ENCODE measurements around the gene S100A11. TPM values are rescaled to one million over a fixed set of nuclear protein-coding genes. Genes with fewer than 3 reads are reported as not detected.

The S100A11 gene
- total and polyA plus RNA-seq, 9 donors: 60.2 to 449 (median 154) TPM

DNA sequence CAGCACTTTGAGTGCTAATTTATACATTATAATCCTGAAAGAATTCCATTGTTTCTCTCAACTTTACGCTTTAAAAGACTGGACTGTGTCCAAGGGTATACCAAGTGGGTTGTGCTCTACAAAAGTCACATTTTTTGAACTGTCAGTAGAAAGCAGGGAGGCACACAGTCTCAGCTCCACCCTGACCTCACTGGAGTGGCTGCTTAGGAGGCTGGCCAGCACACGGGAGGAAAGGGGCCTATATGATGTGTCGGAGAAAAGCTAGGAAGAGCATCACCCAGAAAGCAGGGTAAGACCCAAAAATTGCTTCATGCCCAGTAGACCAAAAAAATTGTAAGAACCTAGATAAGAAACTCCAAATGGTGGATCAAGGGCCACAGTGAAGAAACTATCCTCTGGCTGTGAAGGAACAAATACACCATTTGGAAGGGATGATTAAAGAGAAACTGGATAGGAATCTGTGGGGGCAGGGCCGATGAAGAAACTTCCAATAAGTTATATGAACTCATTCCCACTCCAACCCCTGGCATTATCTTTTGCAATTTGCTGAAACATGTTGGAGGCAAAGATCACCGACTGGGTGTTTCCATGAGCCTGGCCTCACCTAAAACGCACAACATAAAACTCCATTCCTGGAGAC lies 45.0 kb downstream of the S100A11 start:
- H3K4me3 ChIP-seq: peak overlapping the region; percentile 61
- H3K9me3 ChIP-seq: no peaks in the 10 kb centered on the region
- no peak for DNase-seq
- no peaks in the 10 kb centered on the region for H3K36me3 ChIP-seq
- H3K27me3 ChIP-seq: no peaks in the 10 kb centered on the region
- H3K4me1 ChIP-seq (ENCODE audit: insufficient read depth): peaks cover 23% of the 10 kb centered on the region
- TF ChIP-seq POLR2A (IDR thresholded peaks at IDR 0.05) (no peak), EP300 (IDR thresholded peaks at IDR 0.05) (no peak)
- TF ChIP-seq, protein P1, sequence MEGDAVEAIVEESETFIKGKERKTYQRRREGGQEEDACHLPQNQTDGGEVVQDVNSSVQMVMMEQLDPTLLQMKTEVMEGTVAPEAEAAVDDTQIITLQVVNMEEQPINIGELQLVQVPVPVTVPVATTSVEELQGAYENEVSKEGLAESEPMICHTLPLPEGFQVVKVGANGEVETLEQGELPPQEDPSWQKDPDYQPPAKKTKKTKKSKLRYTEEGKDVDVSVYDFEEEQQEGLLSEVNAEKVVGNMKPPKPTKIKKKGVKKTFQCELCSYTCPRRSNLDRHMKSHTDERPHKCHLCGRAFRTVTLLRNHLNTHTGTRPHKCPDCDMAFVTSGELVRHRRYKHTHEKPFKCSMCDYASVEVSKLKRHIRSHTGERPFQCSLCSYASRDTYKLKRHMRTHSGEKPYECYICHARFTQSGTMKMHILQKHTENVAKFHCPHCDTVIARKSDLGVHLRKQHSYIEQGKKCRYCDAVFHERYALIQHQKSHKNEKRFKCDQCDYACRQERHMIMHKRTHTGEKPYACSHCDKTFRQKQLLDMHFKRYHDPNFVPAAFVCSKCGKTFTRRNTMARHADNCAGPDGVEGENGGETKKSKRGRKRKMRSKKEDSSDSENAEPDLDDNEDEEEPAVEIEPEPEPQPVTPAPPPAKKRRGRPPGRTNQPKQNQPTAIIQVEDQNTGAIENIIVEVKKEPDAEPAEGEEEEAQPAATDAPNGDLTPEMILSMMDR (IDR thresholded peaks at IDR 0.05): no peak
- intact Hi-C loops (cut with DNase I): loop anchor here in 2 of 4 donors (5.0 kb wide), 1 partner anchor 54 kb away; no protein-coding TSS in a partner anchor
- H3K27ac ChIP-seq: peak overlapping the region in 1 of 2 donors; percentile 87
- 20 to 34% (median 21%) methylated on average over 6 of the region's 6 CpGs for WGBS, 3 donors

DNA sequence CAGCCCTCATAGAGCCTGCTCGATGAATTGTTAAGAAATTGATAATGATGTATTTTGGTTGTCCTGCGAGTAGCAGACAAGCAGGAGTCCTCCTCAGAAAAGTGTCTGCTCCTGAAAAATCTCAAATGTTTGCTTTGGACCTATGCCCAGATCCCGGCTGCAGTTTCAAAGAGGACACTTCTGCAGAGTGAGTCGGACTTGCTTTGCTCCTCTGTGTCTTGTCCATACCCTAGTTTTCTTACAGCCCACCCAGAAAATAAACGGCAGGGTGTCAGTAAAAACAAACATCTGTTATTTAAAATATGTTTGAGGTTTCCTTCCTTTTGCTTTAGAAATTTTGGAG lies 46.0 kb downstream of the S100A11 start:
- WGBS, 3 donors: 1 to 4% (median 2%) methylated on average over 5 of the region's 5 CpGs
- Histone ChIP-seq H3K9me3 (no peaks in the 10 kb centered on the region), H3K27me3 (no peaks in the 10 kb centered on the region), H3K27ac (no peak overlapping the region), H3K36me3 (no peaks in the 10 kb centered on the region), H3K4me3 (no peak overlapping the region), H3K4me1 (ENCODE audit: insufficient read depth) (peaks cover 23% of the 10 kb centered on the region)
- intact Hi-C loops (cut with DNase I): loop anchor here in 2 of 4 donors (5.0 kb wide), 1 partner anchor 54 kb away; no protein-coding TSS in a partner anchor
- peak in 4 of 5 donors; percentile 46 to 68 (median 52) for DNase-seq
- no peak for TF ChIP-seq EP300 (IDR thresholded peaks at IDR 0.05)
- TF ChIP-seq POLR2A (IDR thresholded peaks at IDR 0.05): no peak
- TF ChIP-seq, protein P1 (IDR thresholded peaks at IDR 0.05): no peak

DNA sequence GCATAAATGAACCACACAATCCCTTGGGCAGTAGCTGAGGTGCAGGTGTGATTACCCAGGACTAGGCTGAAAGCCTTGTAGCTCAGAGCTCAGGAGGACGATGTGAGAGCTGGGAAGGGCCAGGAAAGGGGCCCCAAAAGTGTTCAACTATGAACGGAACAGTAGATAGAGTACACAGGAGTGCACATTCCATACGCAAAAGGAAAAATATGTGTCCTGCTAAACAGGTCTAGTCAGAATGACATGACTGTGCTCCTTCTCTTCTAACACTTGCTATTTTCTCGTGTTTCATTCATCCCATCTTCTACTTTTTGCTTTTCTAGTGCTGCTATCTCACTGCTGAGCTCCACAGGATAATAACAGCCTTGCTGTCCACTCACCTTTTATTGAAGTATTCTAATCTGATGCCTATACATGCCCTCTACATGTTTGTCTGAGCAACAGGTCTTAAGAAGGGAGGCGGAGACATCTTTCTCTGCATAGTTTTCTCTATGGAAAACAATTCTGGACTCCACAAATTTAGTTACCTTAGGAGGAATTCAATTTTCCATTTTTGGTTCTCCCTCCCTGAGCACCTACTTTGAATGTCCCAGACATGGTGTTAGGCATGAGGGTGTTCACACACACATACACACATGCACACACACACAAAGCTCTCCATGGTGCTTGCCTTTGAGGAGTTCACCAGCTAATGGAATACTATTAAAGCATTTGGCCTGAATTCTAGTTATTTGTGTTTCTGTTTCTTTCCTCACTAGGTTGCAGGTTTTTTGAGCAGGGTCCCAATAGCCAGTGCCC lies 46.5 kb downstream of the S100A11 start:
- no peak overlapping the region for H3K4me3 ChIP-seq
- no peak for DNase-seq
- no peaks in the 10 kb centered on the region for H3K27me3 ChIP-seq
- no peaks in the 10 kb centered on the region for H3K36me3 ChIP-seq
- H3K27ac ChIP-seq: no peak overlapping the region
- WGBS, 3 donors: 51 to 75% (median 68%) methylated on average over 5 of the region's 5 CpGs
- intact Hi-C loops (cut with DNase I): loop anchor here in 2 of 4 donors (5.0 kb wide), 1 partner anchor 53 kb away; no protein-coding TSS in a partner anchor
- H3K4me1 ChIP-seq (ENCODE audit: insufficient read depth): peaks cover 23% of the 10 kb centered on the region
- no peaks in the 10 kb centered on the region for H3K9me3 ChIP-seq
- TF ChIP-seq EP300 (IDR thresholded peaks at IDR 0.05): no peak
- TF ChIP-seq POLR2A (IDR thresholded peaks at IDR 0.05): no peak
- TF ChIP-seq, protein P1 (IDR thresholded peaks at IDR 0.05): no peak

DNA sequence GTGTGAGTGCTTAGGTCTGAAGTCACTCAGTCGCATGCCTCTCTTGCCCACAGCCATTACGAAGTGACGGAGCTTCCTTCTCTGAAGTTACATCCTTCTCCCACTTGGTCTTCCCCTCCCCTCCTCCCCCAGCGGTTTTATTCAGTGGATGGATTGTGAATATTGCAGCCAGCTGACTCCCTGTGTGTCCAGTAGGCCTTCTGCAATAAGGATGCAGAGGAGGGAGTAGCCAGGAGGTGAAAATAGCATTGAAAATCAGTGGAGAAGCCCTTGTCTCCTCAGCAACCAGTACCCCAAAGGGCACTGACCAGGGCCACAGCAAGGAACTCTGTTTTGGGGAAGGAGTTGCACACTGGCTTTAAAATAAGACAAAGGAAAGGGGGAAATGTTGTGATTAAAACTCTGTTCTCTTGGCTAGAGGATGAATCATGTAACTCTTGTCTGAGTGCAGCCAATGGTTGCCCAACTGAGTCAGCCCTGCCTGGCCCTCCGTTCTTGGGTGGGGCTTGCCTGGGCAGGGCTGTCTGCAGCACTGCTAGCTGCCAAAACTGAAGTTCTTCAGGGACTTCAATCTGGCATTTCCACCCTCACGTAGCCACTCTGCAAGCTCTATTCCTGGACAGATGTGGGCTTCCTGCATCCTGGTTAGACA lies 47.5 kb downstream of the S100A11 start:
- no peak overlapping the region for H3K4me3 ChIP-seq
- TF ChIP-seq POLR2A (IDR thresholded peaks at IDR 0.05): no peak
- TF ChIP-seq, protein P1 (IDR thresholded peaks at IDR 0.05): no peak
- no peak for TF ChIP-seq EP300 (IDR thresholded peaks at IDR 0.05)
- H3K27me3 ChIP-seq: no peaks in the 10 kb centered on the region
- no peak overlapping the region for H3K27ac ChIP-seq
- no peaks in the 10 kb centered on the region for H3K36me3 ChIP-seq
- no peaks in the 10 kb centered on the region for H3K9me3 ChIP-seq
- intact Hi-C loops (cut with DNase I): no loop called here
- peaks cover 21% of the 10 kb centered on the region for H3K4me1 ChIP-seq (ENCODE audit: insufficient read depth)
- DNase-seq: peak in 3 of 5 donors; percentile 34 to 59 (median 45)
- WGBS, 3 donors: 36 to 53% (median 46%) methylated on average over 6 of the region's 6 CpGs

Data from ovary (tissue), 9 donors.